T-helper 2 cell treated with Interferon-gamma antibody and Interleukin-4, amounts not matched to agents 100 ng/mL and 5 ng/mL, for 36 hours (primary cell): ENCODE results near the gene RGS11. TPM values are rescaled to one million over a fixed set of nuclear protein-coding genes. Genes with fewer than 3 reads are reported as not detected.
"Not testable (repeated sequence)": the region's sequence is repeated elsewhere in the genome, so short reads cannot be mapped to it uniquely, and the experiment has no call there.

ENCODE experiments used
- intact Hi-C: fragments of 100-400 bp; cut with micrococcal nuclease; formaldehyde crosslinking; loops from one replicate; pipeline ENCODE4 v1.15.1; 2023
- total RNA-seq: library from RNA; stranded (reverse); gene quantifications from 2 replicates; pipeline ENCODE4 v1.2.3, GENCODE V29; 2022

Gene RGS11
- total RNA-seq, 1 donor from 2014 or later: 0.34 TPM

- intact Hi-C loops: no loop called here
Observed at GRCh38 chr16:280991-281659, 5.4 kb upstream of the RGS11 start.

- intact Hi-C loops: no loop called here
Observed at GRCh38 chr16:280552-280951, 4.8 kb upstream of the RGS11 start, which contains the start of gene ARHGDIG. Gene ARHGDIG (plus strand): TSS chr16:280591. CDS start chr16:280681, 90 bp downstream.

GRCh38 chr16:280005-280460 is 4.3 kb upstream of the RGS11 start:
- intact Hi-C loops: no loop called here

- intact Hi-C loops: loop anchor here (2.0 kb wide), 1 partner anchor 45 kb away; the partner anchor contains the start of gene FAM234A
Observed at GRCh38 chr16:279531-279930, 3.8 kb upstream of the RGS11 start.

GRCh38 chr16:278863-279366 is 3.2 kb upstream of the RGS11 start:
- intact Hi-C loops: loop anchor here (2.0 kb wide), 1 partner anchor 44 kb away; the partner anchor contains the start of gene FAM234A

DNA sequence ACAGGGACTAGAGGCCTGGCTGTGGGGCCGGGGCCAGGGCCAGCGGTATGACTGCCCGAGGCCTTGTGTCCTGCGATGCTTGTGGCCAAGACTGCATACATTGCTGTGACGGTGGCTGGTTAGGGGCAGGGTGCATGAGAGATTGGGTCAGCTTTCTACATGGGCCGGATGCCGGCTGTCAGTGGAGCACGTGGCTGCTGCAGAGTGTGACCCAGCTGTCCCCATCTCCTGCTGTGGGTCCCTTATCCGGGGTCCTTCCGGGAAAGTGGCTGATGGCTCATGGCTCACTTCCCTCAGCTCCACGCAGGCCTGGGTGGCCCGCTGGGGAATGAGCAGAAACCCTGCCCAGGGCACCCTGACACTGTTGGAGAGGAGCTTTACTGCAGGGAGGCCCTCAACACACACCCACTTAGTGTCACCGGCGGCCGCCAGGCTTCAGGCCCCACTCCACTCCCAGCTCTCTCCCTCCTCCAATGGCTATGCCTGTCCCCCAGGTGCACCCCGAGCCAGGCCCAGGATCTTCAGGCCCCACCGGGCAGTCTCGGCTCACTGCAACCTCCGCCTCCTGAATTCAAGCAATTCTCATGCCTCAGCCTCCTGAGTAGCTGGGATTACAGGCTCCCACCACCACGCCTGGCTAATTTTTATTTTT is 808 bp upstream of the RGS11 start:
- intact Hi-C loops: no loop called here

DNA sequence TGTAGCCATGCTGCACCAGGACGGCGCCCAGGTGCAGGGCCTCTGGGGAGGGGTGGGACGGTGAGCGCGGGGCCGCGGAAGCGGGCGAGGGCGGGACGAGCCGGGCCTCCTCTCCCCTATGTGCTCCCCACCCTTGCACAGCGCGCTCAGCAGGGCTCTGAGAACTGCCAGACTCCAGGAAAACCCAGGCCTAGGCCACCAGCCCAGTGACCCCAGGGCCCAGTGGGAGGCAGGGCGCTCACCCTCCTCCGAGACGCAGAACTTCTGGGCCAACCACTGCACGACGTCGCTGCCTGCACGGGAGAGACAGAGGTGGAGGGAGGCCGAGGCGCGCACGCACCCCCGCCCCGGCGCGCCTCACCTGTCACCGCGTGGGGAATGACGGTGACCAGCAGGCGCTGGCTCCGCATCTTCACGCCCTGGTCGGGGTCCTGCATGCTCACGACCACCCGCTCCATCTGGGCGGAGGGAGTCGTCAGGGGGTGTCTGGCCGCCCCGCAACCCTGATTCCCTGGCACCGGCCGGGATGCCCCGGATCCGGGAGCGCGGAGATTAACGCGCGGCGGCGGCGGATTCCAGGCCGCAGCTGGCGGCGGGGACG is 603 bp downstream of the RGS11 start:
- intact Hi-C loops: no loop called here

DNA sequence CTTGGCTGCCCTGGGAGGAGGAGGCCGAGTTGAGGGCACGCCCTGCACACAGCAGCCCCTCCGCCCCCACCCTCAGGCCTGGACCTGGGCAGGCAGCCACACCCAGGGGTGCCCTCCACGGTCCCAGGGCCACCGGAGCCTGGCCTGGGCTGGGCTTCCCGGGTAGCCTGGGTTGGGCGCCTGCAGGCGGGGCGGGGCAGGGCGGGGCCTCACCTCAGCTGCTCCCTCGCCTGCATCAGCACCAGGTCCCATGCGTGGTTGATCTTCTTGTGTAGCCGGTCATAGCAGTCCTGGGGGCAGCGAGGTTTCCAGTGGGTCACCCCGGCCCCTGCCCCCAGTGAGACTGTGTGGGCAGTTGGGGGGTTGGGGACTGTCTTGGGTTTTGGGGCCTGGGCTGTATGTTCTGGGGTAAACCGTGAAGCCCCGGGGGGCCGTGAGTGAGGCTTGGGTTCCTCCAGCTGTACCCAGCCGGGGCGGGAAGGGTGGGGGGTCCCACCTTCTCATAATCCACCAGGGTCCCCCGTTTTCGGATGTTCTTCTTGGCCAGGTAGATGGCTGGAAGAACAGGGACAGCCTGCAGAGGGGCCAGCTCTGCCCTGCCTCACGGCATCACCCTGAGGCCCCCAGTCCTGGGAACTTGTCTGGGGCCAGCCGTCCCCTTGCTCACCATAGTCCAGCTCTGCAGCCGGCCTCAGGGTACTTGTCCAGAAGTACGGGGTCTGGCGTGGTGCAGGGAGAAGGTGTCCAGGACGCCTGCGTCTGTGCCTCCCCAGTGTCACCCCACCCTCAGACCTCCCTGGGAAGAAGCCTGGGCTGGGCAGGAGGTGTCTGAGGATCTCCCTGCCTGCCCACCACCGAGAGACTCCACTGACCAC is 2.0 kb downstream of the RGS11 start:
- intact Hi-C loops: no loop called here

GRCh38 chr16:272633-273546 is 2.9 kb downstream of the RGS11 start:
- intact Hi-C loops: no loop called here

- intact Hi-C loops: no loop called here
Observed at GRCh38 chr16:270381-271255, 5.1 kb downstream of the RGS11 start.

DNA sequence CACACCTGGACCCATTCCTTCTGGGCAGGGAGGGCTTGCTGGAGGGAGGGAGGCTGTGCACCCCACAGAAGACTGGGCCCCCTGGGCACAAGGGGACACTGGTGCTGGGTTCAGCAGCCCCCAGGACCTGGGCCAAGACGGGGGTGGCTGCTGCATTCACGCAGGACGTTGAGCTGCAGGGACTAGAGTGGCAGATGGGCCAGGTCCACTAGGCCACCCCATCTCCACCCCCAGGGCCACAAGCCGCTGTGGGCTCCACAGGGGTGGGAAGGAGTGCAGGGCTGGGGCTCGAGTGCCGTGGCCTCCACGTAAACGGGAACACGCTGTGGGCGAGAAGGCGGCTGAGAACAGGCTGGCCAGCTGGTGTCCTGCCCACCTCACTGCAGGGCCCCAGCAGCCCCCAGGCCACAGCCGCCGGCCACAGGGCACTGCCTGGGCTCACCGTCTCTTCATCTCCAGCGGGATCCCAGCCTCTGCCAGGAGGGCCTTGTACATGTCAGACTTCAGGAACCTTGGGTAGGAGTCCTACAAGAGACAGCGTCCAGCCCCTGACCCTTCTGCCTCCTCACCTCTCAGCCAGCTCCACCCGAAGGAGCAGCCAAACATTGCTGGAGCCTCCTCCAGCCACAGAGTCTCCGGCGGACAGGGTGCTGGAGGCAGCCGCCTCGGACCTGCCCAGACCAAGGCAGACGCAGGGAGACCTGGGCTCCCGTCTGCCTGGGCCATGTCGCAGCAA is 6.5 kb downstream of the RGS11 start:
- intact Hi-C loops: no loop called here

- intact Hi-C loops: no loop called here
Observed at GRCh38 chr16:268141-269053, 7.3 kb downstream of the RGS11 start.

- intact Hi-C loops: not testable (repeated sequence)
Observed at GRCh38 chr16:267562-267961, 8.2 kb downstream of the RGS11 start.

GRCh38 chr16:266258-267164 is 9.2 kb downstream of the RGS11 start:
- intact Hi-C loops: no loop called here

GRCh38 chr16:265711-266110 is 10.0 kb downstream of the RGS11 start:
- intact Hi-C loops: no loop called here

GRCh38 chr16:265002-265529 is 10.7 kb downstream of the RGS11 start:
- intact Hi-C loops: no loop called here
